Spleen (tissue), 3 donors: ENCODE measurements around the gene ABCC1.

Source experiments
- POLR2A ChIP-seq, 3 donors: fragments of 450-650 bp; IDR thresholded peaks; one replicate each; pipeline ENCODE4 v1.5.1; 2017; ENCODE audit warnings: antibody characterized with exemption in 3 of 3, mild to moderate bottlenecking in 1 of 3
- POLR2AphosphoS5 ChIP-seq, 3 donors: sonication (generic); formaldehyde crosslinking; IDR thresholded peaks; one replicate each; pipeline ENCODE4 v1.5.1; 2017; ENCODE audit warnings: antibody characterized with exemption in 3 of 3

DNA sequence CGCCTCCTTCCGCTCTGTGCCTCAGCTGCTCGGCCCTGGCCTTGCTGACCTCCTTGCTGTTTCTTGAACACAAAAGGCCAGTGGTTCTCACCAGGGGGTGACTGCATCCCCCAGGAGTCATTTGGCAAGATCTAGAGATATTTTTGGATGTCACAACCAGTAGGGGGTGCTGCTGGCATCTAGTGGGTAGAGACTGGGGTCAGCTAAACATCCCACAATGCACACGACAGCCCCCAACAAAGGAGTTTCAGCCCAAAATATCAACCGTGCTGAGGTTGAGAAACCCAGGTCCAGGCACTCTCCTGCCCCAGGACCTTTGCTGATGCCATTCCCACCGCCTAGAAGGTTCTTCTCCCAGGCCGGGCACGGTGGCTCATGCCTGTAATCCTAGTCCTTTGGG, 234.1 kb downstream of the ABCC1 start:
- peak in 1 of 3 donors; percentile 43 for TF ChIP-seq POLR2AphosphoS5 (IDR thresholded peaks at IDR 0.05)
- TF ChIP-seq POLR2A (IDR thresholded peaks at IDR 0.05), result no peak
